ENCODE data around the gene PQBP1.
"Not testable (repeated sequence)": the region's sequence is repeated elsewhere in the genome, so short reads cannot be mapped to it uniquely, and the experiment has no call there.

The PQBP1 gene

GRCh38 chrX:48883729-48884128, 14.0 kb upstream of the PQBP1 start:
- DNase-seq (ENCODE audit: low read depth in 2 of 2): no peak
- TF ChIP-seq CTCF (IDR thresholded peaks at IDR 0.05; ENCODE audit: low read depth, low read length): no peak
- H3K4me3 ChIP-seq (replicated peaks in 1 of 2; ENCODE audit: low read depth in 2 of 2, low read length in 2 of 2): no peak overlapping the region

- H3K4me3 ChIP-seq (replicated peaks in 1 of 2; ENCODE audit: low read depth in 2 of 2, low read length in 2 of 2): not testable (repeated sequence)
Observed at GRCh38 chrX:48886586-48886985, 11.1 kb upstream of the PQBP1 start.

GRCh38 chrX:48890296-48890925, 7.3 kb upstream of the PQBP1 start:
- TF ChIP-seq CTCF (IDR thresholded peaks at IDR 0.05; ENCODE audit: low read depth, low read length): no peak
- peak overlapping the region in 1 of 2 donors; percentile 52 for H3K4me3 ChIP-seq (replicated peaks in 1 of 2; ENCODE audit: low read depth in 2 of 2, low read length in 2 of 2)
- no peak for DNase-seq (ENCODE audit: low read depth in 2 of 2)

More at GRCh38 chrX:48886586-48886985, 11.1 kb upstream of the PQBP1 start:
- DNase-seq (ENCODE audit: low read depth in 2 of 2): not testable (repeated sequence)

GRCh38 chrX:48890934-48891401, 6.8 kb upstream of the PQBP1 start:
- no peak for DNase-seq (ENCODE audit: low read depth in 2 of 2)
- no peak for TF ChIP-seq CTCF (IDR thresholded peaks at IDR 0.05; ENCODE audit: low read depth, low read length)
- H3K4me3 ChIP-seq (replicated peaks in 1 of 2; ENCODE audit: low read depth in 2 of 2, low read length in 2 of 2): peak overlapping the region; percentile 39 to 52

GRCh38 chrX:48891402-48892288, 6.1 kb upstream of the PQBP1 start:
- peak overlapping the region; percentile 41 to 52 for H3K4me3 ChIP-seq (replicated peaks in 1 of 2; ENCODE audit: low read depth in 2 of 2, low read length in 2 of 2)
- peak; percentile 44 for TF ChIP-seq CTCF (IDR thresholded peaks at IDR 0.05; ENCODE audit: low read depth, low read length)
- DNase-seq (ENCODE audit: low read depth in 2 of 2): peak; percentile 86 to 93

- TF ChIP-seq CTCF (IDR thresholded peaks at IDR 0.05; ENCODE audit: low read depth, low read length): no peak
- no peak overlapping the region for H3K4me3 ChIP-seq (replicated peaks in 1 of 2; ENCODE audit: low read depth in 2 of 2, low read length in 2 of 2)
- DNase-seq (ENCODE audit: low read depth in 2 of 2): no peak
Observed at GRCh38 chrX:48892896-48893295, 4.8 kb upstream of the PQBP1 start.
